GM21619 (cell line): Measurements from ENCODE around the gene TDRD10.

Experiments used
- ATAC-seq: cut with Tn5 transposase; IDR thresholded peaks from one replicate; pipeline ENCODE4 v1.9.1; 2021; ENCODE audit not compliant: unreplicated experiment

Gene TDRD10

DNA sequence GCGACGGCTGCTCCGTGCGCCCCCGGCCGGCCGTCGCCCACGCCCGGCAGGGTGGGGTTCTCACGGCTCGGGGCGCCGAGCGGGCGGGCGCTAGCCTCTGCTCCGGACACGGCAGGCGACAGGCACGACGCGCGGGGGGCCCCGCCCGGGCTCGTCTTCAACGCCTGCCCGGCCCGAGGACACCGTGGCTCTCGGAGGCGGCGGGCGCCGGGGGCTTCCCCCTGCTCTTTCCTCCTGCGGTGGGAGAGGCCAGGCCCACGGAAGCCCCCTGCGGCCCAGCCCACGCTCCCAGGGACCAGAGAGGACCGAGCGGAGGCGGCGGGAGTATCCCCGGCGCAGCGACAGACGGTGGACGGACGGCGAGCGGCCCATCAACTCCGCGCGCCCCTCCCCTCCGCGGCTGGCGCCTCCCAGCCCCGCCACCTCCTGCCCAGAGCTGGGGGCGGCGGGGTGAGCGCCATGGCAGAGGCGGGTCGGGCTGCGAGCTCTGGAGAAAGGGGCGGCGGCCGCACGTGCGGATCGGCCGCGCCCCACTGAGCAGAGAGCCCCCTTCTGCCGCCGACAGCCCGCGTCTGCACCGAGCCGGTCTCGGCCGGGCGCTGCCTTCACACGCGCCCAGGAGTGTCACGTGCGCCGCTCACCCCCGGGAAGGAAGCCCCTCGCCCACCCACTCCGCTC, at the start of gene TDRD10, which contains the start of gene SHE:
TDRD10 (plus strand) TSS at position 154 of the 678 bp plus-strand sequence. CDS start 4,685 bp downstream, outside the sequence.
SHE (minus strand) TSS at position 347 of the 678 bp plus-strand sequence. CDS start 386 bp downstream, outside the sequence.
- no peak for ATAC-seq

GRCh38 chr1:154453161-154453560, 48.9 kb upstream of the TDRD10 start:
- no peak for ATAC-seq

GRCh38 chr1:154453574-154454352, 48.3 kb upstream of the TDRD10 start:
- no peak for ATAC-seq

DNA sequence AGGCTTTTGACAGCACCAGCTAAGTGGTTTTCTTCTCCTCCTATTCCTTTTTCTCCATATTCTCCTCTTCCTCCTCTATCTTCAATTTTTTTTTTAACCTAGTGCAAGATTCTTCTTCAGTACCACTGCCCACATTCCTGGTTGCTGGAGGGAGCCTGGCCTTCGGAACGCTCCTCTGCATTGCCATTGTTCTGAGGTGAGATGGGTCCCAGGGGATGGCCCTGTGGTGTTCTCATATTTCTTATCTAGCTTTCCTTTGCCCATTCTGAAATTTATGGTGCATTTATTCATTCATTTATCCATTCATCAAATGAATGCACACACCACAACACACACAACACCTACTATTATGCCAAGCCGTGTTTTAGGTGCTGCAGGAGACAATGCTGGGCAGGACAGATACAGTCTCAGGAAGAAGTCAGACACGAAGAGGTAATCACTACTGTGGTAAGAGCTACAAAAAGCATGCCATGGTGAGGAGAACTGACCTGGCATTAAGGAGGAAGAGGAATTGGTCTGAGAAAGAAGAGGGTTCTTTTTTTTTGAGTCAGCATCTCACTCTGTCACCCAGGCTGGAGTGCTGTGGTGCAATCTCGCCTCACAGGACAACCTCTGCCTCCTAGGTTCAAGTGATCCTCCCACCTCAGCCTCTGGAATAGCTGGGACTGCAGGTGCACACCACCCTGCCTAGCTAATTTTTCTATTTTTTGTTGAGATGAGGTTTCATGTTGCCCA, 47.5 kb upstream of the TDRD10 start:
- ATAC-seq, result no peak

DNA sequence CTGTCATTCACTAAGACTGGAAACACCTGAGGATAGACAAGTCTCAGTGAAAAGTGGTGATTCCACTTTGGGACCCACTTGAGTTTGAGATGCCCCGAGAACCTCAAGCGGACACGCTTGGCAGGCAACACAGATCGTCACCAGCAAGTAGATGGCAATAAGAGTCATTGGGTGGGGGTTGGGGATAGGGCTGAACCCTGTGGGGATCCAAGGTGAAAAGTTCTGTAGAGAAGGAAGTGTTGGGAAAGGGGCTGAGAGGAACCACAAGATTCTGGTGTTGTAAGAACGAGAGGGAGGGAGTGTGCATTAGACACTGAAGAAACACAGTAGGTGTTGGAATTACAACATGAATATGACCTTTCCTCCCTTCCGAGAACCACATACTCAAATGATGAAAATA, 45.4 kb upstream of the TDRD10 start:
- no peak for ATAC-seq

GRCh38 chr1:154459080-154459479, 42.9 kb upstream of the TDRD10 start:
- no peak for ATAC-seq

GRCh38 chr1:154460695-154461260, 41.2 kb upstream of the TDRD10 start:
- no peak for ATAC-seq

GRCh38 chr1:154463512-154463990, 38.5 kb upstream of the TDRD10 start:
- ATAC-seq, result no peak

- no peak for ATAC-seq
Observed at GRCh38 chr1:154465621-154466195, 36.3 kb upstream of the TDRD10 start.

- ATAC-seq, result no peak
Observed at GRCh38 chr1:154466206-154466605, 35.8 kb upstream of the TDRD10 start.

- no peak for ATAC-seq
Observed at GRCh38 chr1:154466921-154467417, 35.0 kb upstream of the TDRD10 start.

GRCh38 chr1:154467434-154468102, 34.5 kb upstream of the TDRD10 start:
- no peak for ATAC-seq

GRCh38 chr1:154468535-154469250, 33.3 kb upstream of the TDRD10 start:
- ATAC-seq, result no peak

- no peak for ATAC-seq
Observed at GRCh38 chr1:154469844-154470560, 32.0 kb upstream of the TDRD10 start.

DNA sequence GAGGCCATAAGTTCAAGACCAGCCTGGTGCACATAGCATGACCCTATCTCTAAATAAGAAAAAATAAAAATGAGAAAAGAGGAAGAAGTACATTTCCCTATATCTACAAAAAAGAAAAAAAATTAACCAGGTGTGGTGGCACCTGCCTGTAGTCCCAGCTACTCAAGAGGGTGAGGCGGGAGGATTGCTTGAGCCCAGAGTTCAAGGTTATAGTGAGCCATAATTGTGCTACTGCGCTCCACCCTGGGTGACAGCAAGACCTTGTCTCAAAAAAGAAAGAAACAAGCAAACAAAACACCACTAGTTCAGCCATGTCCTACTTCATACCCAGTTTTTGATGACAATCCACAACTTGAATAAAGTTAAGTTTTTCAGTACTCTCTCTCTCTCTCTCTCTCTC, 30.7 kb upstream of the TDRD10 start:
- ATAC-seq, result no peak

- no peak for ATAC-seq
Observed at GRCh38 chr1:154474802-154475201, 27.2 kb upstream of the TDRD10 start.

- ATAC-seq, result no peak
Observed at GRCh38 chr1:154476791-154477190, 25.2 kb upstream of the TDRD10 start.

DNA sequence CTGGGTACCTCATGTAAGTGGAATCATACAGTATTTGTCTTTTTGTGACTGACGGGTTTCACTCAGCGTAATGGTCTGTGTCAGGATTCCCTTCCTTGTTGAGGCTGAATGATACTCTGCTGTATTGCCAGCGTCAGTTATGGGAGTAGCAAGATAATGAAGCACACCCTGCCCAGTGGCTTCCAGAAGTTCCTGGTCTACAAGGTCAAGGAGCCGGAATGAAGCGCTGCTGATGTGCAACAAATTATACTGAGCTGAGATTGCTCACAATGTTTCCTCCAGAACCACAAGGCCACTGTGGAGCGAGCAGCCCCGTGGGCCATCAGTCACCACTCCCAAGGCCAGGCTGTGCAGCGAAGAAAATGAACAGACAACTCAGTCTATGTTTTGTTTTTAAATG, 24.0 kb upstream of the TDRD10 start:
- ATAC-seq, result no peak

DNA sequence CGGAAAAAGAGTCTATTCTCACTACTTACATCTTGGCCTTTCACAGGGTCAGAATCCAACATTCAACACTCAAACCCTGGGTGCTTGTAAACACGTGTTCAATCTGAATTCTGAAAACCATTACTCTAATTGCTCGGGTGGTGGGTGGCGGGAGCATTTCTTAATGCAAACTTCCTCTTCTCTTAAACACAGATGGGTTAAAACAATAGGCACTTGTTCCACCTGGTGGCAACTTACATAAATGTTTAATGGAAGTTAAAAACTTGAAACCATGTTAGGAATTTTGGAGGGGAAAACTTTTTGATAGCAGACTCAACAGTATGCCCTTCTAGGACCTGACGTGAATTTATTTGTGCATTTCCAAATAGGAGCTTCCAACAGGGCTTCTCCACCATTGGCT, 23.4 kb upstream of the TDRD10 start:
- ATAC-seq, result no peak
